GM18526 (cell line): Measurements from ENCODE around the gene CCBE1.

Source experiments
- POLR2A ChIP-seq: IDR thresholded peaks from 3 replicates; pipeline ENCODE4 v1.6.1; 2011; ENCODE audit not compliant: insufficient read length; ENCODE audit errors: extremely low read depth

The CCBE1 gene

DNA sequence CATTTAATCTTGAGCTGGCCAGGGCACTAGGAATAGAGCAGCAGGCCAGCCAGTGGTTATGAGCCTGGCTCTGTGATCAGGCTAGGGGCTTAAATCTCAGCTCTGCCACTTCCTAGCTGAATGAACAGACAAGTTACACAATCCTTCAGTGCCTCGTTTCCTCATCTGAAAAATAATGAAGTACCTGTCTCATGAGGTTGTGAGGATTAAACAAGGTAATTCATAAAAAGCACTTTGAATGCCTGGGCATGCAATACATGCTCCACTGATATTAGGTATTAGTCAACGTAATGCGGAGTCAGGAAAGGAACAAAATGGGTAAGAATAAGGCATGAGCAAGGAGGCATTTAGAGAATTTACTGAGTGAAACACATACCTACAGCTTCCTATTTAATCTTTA is 100.2 kb downstream of the CCBE1 start:
- no peak for TF ChIP-seq POLR2A

DNA sequence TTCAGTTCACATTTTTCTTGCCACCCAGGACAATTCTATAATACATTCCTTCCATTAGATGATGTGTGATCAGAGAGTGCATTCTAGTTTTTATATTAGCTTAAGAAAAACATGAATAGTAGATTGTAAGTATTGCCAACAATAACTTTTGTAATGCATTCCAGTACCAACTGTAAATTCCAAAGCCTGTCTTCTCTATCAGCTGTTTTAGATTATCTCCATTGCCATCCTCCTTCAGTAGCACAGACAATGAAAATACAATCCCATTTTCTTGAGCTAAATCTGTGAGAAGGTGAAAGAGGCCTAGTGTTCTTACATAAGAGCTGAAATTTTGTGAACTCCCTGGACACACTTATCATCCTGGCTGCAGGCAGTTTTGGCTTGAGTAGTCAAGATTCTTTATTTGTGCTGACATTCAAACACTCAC is 103.9 kb downstream of the CCBE1 start:
- no peak for TF ChIP-seq POLR2A

DNA sequence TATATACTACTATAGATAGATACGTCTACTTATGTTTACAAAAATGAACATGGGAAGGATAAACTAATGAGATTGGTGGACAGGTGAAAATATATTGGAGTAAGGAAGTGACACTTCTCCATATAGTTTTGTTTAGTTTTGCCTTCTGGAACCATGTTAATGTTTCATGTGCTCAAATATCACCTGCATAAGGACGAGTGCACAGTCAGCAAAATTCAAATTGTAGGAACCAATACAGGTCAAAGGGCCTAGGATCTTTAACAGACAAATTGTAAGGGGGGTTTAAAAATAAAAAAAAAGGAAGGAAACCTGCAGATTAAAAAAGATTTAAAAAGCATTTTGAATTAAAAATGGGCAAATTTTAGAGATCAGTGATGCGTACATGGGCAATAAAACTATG is 104.6 kb downstream of the CCBE1 start:
- no peak for TF ChIP-seq POLR2A

DNA sequence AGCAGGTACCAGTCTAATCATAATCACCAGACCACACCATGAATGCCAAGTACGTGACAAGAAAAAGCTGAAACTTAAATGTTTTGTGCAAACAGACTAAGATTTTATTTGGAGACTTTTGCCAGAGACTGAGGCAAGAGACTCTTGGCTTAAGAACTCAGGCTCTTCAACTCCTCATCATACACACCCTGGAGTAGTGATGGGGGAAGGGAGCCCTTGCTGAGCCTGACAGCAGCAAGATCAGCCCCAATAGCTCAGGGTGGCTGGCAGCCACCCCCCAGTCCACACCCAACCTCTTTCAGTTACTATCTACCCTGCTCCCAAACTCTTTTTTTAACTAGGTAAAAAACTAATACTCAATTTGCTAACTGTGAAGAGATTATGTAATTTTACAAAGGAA is 114.8 kb downstream of the CCBE1 start:
- no peak for TF ChIP-seq POLR2A

DNA sequence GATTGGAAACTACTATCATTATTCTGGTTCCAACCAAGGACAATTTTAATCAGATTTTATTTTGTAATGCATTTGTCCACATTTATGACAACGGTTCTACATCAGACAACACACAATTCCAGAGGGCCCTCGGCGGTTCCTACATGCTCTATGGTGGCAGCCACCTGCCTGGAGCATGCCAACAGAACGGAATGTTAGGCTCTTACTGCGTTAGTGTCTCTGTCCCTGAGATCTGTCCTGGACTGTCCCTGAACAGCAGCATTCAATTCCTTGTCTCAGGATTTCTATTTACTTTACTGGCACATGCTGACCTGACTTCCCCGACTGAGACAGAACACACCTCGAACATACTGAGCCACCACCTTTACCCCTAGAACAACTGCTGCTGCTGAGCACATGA is 117.7 kb downstream of the CCBE1 start:
- TF ChIP-seq POLR2A: no peak

DNA sequence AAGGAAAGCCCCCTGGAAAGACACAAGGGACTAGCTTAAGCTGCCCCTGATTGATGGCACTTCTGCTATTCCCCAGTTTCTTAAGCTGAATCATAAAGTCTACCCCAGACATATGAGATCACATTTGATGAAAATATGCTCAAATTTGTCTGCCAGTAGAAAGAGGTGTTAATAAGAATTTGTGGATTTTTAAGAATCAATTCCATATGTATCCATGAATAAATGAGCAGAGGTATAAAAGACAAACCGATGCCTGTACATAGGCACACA is 119.9 kb downstream of the CCBE1 start:
- no peak for TF ChIP-seq POLR2A

DNA sequence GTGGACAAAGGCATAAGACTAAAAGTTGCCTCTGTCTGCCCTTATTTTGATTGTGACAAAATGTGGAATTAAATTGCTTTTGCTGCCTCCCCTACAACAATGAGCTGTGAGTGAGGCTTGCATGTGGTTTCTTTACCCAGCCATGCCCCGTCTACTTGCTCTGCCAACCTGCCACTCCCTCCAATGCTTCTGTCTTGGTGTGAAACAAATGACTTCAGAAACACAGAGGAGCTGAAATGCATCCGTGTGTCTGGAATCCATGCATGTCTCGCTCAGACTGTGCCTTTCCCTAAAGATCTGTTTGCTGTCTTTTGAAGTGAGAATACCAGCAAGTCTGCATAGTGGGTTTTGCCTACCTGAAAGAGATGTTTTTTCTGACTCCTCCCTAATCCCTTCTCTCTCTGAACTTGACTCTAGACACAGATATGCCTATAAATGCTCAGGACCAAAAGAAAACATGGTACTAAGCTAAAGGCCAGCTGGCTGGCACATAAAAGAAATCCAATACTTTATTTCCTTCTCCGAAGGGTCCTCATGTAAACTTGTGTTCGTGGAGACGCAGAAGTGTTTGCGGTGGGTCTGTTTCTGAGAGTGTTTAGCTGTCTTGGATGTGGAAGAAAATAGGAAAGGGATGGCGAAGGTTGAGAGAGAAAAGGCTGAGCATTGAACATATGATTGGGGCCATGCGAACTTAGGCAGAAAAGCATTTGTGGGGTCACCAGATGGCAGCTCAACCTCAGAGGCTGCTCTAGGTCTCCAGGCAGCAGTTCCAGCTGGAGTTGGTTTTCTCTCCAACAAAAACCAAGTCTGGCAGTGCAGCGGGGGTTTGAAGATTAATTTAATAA is 120.5 kb downstream of the CCBE1 start:
- no peak for TF ChIP-seq POLR2A

DNA sequence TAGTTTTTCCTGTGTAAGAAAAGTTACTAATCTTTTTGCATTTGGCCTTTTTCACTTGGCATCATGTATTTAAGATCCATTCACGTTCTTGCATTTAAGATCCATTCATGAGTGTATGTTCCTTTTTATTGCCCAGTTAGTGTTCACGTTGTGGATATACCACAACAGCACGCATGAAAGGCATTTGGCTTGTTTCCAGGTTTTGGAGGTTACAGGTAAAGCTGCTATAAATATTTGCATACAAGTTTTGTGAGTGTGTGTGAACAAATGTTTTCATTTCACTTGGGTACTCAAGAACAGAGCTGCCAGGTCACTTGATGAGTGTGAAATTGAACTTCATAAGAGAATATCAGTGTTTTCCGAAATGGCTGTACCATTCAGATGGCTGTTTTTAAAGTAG is 121.2 kb downstream of the CCBE1 start:
- no peak for TF ChIP-seq POLR2A

DNA sequence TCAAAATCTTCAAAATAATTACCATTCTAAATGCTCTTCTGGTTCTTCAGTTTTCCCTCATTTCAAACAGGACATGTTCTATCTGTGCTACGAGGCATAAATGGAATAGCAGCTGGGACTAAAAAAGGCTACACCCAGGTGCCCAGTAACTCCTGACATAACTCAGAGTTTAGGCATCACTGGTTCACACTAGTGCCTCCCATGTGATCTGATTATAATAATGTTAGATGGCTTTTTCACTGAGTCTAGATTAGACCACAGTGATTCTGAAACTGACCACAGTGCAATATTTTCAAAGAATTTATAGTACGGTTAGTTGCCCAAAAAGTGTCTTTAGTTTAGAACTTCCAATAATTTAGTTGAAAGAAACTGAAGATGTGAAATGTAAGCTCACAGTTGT is 123.3 kb downstream of the CCBE1 start:
- TF ChIP-seq POLR2A: no peak

DNA sequence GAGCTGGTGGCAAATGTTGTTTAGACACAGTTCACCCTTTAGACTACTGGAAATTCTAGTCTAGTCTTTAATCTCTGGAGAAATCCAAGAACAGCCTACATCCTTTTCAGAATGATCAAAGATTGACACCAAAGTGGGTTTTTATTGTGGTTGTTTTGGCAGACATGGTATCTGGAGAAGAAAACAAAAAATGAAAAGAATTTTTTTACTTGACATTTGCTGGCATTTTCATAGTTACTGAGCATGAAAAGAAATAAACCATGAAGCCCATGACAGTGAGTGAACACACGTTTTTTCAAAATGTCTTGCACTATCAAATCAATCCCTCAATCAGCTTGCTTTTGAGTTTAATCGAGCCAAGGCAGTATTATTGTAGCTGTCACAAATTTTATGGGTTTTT is 125.3 kb downstream of the CCBE1 start:
- TF ChIP-seq POLR2A: no peak

DNA sequence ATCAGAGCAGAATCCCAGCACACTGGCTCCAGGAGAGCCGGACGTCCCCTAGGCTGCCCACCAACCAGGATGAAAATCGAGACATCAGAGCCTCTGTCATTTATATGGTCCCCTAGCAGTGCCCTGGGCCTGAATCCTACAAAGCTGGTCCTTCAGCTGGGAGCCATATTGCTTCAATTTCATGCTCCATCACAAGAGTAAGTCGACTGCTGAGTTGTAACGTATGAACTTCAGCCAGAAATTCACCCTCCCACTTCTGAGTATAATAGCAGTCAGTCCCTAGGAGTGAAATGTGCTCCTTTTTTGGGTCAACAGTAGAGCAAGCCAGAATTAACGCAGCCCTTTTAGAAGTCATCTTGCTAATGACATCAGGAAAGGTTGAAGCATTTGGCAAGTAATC is 126.4 kb downstream of the CCBE1 start:
- no peak for TF ChIP-seq POLR2A

DNA sequence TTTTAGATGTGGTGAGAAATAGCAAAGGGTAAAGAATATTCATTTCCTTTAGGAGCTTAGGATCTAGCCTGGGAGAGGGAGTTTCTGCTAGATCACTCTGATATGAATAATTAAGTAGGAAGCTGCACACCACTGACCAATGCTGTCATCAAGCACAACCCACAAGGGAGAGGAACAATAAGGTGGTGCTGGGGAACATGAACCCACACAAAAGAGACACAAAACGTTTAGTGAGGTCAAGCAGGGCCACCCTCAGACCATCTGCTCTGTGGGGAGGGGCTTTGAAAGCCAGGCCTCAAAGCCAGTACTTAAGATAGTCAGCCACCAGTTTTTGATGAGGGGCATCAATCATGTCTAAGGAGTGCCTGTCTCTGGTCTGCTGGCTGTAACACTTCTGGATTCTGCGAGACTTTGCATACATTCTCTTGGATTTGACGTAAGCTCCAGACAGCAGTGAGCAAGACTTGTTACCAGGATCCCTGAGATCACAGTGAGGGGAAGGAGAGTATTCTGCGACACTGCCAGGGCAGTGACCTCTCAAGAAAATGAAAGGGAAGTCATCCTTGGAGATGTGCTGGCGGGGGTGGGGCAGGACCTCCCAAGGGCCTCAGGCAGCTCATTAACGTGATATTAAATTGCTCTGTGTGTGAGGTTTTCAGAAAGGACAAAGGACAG is 127.0 kb downstream of the CCBE1 start:
- no peak for TF ChIP-seq POLR2A

DNA sequence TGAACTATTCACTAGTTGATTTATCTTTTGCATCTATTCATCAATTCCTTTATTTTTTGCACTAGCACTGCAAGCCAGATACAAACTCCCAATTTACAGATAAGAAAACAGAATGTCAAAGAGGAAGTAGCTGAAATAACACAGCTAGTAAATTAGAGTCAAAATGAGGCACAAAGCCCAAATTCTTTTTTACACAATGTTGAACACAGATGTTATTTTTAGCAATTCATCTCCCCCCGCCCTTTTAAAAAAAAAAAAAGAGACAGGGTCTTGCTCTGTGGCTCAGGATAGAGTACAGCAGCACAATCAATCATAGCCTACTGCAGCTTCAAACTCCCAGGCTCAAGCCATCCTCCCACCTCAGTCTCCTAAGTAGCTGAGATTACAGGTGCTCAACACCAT is 127.8 kb downstream of the CCBE1 start:
- no peak for TF ChIP-seq POLR2A

DNA sequence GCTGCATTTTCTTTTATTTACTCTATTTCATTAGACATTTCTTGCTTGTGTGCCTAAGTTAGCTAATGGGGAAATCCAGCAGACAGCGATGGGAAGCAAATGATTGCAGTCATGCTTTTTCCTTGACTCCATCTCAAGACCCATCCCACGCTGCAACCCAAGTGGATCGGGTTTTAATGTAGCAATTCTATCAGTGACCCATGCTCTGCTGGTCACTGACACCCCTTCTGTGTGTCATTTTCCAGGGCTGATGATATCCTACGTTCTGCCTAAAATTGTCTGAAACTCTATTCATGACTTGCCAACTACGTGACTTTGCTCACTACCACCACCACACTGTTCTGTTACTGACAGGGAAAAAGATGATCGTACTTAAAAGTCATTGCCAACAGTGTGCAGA is 129.8 kb downstream of the CCBE1 start:
- no peak for TF ChIP-seq POLR2A

DNA sequence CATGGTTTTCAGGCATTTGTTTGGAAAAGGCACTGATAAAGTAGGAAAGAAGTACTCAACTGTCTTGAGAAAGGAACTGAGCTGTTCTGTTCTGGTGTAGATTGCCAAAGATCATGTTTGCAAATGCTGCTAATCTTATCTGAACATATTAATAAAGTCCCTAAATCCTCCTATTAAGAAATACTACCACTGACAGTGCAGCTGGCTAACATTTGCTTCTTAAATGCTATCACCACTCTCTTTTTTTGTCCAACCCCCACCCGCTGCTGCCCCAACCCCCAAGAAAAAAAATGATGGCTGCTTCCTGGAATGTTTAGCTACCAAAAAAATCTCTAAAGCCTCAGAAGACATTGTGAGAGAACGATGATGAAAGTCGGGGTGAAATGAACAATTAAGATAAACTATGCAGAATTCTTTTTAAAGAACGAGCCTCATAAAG is 130.7 kb downstream of the CCBE1 start:
- TF ChIP-seq POLR2A: no peak

DNA sequence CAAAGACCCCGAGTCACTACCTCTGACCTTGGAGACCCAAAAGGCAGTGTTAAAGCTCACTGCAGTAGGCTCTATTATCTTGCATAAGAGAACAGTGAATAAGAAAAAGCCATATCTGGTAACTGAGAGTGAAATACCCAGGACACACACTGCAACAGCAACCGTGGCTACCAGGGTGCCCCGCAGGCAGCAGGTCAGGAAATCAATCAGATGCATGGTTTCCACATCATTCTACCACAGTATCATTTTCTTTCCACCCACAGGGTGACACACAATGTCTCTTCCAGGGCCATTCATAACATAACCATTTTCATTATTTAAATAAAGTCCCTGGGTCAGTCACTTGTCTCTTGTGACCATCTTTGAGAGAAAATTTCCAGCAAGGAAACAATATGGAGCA is 131.3 kb downstream of the CCBE1 start:
- no peak for TF ChIP-seq POLR2A

DNA sequence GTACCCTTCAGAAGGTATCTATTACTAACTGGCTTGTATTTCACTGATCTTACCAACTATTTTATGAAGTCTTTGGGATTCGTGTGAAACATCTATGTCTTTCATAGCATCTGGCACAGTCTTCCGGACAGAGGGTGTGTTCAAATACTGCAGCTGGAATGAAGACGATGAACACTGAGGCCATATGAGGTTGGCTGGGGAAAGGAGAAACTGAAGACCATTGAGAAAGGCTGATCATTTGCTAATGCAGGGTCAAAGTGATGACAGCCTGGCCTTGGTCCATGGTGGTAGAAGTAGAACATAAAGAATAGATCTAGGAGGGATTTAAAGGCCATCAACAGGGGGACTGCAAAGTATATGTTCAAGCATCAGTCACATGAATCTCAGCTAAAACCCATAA is 132.7 kb downstream of the CCBE1 start:
- no peak for TF ChIP-seq POLR2A
